GM19467 (cell line): ENCODE results near the gene GRID2.
"Not testable (repeated sequence)": the region's sequence is repeated elsewhere in the genome, so short reads cannot be mapped to it uniquely, and the experiment has no call there.

ENCODE experiments used
- ATAC-seq: cut with Tn5 transposase; IDR thresholded peaks from one replicate; pipeline ENCODE4 v1.9.1; 2021; ENCODE audit warnings: mild to moderate bottlenecking, moderate library complexity; ENCODE audit not compliant: unreplicated experiment

The GRID2 gene

DNA sequence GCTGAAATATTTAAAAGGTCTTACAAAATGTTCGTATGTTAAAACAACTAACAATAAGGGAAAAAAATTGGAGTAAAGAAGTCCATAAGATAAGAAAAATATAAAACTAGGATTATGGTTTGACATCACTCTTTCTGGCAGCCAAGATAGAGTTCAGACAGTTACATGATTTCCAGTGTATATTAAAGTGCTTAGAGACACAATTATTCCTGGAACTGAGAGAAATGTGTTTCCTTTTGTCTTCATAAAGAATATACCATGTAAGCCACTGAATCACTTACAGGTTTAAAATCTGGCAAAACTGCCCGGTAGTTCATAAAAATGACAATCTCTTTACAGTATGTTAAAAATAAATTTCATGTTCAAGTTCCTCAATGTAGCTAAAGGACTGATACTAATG is 986.1 kb downstream of the GRID2 start:
- ATAC-seq: no peak

DNA sequence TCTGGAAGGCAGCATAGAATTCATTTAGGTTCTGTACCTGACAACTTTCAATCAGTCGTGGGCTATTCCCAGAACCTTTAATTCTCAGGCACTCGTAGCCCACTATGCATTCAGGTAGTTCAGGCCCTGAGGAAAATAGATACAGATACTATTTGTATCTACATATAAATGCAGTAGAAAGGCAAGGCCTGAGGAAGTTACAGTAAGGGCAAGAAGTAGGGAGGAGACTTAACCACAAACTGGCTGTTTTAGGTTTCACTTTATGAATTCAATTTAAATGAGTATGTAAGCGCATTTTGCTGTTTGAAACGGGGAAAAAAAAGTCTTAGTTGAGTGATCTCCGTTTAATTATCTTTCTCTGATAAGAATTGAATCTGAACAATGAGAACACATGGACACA is 995.4 kb downstream of the GRID2 start:
- no peak for ATAC-seq

DNA sequence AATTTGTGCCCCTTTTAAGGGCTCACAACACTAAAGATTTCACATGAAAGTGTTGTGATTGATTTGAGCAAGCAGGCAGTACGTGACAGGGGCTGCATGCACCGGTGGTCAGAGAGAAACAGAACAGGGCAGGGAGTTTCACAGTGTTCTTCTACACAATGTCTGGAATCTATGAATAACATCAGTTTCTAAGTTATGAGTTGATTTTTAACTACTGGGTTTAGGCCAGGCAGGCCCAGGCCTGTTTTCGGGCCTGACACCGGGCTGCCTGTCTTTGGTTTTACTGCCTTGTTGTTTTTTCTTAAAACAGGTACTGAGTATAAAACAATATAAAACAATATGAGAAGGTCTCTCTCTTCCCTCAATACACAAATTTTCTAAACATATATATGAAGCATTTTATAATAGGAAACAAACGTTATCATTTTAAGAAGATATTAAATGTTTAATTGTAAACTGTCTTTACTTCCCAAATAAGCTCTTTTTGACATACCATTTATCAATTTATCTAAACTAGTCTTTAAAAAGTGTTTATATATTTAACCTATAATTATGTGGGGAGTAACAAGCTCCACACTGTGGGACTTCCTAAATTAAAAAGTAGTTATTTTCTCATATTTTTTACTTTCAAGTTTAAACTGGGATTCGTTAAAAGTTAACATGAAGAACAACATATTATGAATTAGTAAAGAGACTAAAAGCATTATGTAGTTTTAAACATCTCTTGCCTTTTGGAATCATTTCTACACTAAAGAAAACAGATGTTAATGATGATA is 997.2 kb downstream of the GRID2 start:
- ATAC-seq: not testable (repeated sequence)

- ATAC-seq: no peak
Measured at GRCh38 chr4:93302310-93302709, 998.5 kb downstream of the GRID2 start.

GRCh38 chr4:93303440-93303839 is 999.7 kb downstream of the GRID2 start:
- no peak for ATAC-seq

DNA sequence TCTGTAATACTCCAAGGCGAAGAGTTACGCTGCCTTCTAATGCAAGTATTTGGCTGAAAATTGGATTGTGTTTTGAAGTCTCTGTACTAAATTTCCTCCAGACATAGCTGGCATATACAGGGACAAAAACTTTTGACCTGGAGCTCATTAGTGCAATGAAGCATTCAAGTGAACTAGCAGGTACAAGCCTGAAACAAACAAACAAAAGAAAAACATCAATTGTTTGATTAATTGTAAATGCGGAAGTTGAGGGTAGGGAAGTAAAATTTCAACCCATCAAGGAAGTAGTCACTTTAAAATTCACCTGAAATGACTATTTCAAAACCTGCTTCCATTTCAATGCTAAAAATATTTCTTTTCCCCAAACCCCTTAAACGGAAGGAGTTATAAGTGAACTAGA is 1008.5 kb downstream of the GRID2 start:
- no peak for ATAC-seq

DNA sequence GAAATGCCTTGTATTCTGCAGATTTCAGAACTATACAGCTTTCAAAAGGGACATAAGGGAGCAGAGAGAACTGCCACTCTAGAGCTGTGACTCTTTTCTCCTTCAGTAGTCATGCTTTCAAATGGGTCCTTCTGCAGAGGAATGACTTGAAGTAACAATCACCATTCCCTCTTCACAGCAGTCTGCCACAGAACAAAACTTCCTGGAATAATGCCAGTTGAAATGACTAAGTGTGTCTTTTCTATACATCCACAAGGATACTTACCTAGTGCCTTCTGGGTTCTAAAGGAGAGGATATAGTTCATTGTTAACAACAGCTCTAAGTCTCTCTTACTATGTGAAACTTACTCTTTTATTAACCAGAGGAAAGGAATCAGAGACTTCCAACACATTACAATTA is 1009.4 kb downstream of the GRID2 start:
- ATAC-seq: no peak

DNA sequence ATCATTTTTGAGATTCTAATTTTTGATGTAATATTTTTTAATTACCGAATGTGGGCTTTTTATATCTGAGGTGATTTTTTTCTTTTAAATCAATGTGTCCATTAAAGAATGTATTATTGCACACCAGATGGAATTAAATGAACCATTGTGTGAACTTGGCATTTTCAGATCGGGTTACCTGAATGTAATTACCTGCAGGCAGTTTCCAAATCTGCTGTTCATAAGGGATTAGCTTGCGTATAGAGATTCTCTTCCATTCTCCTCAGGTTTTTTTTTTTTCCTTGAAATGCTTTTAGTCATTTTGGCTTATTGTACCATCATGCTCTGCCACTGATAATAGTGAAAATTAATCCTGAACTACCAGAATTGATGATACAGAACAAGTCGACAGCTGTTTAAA is 1013.3 kb downstream of the GRID2 start:
- no peak for ATAC-seq

DNA sequence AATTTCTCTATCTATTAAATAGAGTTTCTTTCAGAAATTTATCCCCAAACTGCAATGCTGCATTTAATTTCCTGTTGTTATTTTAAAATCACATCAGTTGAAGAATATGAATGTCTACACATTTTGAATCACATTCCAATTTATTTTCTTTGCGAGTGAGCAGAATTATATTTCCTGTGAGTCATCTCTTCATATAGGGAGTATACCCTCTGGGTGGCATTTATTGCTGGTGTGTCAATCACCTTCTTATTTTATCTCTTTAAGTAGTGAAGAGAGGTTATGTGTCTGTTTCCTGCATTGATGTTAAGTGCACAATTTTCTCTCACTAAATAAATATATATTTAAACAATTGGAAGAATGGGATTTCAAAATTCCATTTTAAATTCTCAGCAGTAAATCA is 1013.8 kb downstream of the GRID2 start:
- no peak for ATAC-seq

- ATAC-seq: no peak
Measured at GRCh38 chr4:93319041-93319440, 1015.3 kb downstream of the GRID2 start.

DNA sequence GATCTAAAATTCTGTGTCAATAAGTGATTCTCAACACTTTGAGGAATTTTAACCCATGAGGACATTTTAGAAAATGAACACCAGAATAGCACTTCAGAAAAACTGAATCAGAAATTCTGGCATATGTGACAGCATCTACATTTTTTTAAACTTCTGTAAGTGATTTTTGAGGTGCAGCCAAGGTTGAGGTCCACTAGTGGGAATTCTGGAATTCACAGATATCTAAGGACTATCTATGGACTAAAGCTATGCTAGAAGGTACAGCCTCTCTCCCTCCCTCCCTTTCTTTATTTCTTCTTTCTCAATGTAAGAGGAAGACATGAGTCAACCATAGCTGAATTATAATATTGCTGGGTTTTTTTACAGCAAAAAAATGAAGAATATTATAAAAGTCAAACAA is 1016.6 kb downstream of the GRID2 start:
- no peak for ATAC-seq

DNA sequence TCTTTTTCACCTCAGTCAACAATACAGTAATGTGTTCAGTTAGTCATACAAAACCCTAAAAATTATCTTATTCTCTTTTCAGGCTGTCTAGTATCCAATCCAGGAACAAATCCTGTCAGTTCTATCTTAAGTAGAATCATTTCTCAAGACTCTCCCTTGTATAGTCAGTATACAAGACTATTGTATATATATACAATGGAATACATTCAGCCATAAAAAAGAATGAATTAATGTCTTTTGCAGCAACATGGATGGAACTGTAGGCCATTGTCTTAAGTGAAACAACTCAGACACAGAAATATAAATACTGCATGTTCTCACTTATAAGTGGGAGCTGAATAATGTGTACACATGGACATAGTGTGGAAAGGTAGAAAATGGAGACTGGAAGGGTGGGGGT is 1023.6 kb downstream of the GRID2 start:
- ATAC-seq: no peak

GRCh38 chr4:93334003-93334402 is 1030.2 kb downstream of the GRID2 start:
- ATAC-seq: peak; percentile 95

GRCh38 chr4:93337196-93337595 is 1033.4 kb downstream of the GRID2 start:
- no peak for ATAC-seq

GRCh38 chr4:93342738-93343137 is 1039.0 kb downstream of the GRID2 start:
- ATAC-seq: no peak

DNA sequence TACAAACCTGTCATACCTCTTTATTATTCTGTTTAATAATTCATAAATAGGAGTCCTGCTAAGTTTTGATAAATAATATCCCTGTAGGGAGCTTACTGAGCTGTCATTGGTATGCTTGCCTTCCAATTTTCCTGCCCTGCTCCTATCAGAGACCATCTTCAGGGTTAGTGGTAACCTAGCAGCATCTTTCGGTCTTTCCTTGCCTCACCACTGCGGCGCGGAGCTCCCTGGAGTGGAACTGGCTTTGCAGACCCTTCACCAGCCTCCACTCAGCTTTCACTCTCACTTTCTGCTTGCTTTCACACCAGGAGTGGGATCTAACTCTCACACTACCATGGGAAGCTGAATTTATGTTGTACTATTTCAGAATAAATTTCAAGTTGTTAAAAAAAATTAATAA is 1043.1 kb downstream of the GRID2 start:
- ATAC-seq: no peak

DNA sequence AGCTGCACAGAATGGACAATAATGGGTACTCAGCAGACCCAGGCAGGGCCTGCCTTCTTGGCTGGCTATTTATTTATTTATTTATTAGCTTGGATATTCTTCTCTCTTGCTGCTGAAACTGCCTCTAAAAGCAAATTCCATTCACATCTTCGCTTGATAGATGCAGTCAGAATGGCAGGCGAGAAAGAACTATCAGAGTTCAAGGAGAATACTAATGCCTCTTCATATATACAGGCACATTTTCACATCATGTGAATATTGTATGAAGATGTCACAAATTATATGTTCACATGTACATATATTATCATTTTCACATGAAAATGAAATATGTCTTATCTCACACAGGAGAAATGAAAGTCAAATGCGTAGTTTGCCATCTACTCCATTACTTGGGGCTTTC is 1045.1 kb downstream of the GRID2 start:
- no peak for ATAC-seq

DNA sequence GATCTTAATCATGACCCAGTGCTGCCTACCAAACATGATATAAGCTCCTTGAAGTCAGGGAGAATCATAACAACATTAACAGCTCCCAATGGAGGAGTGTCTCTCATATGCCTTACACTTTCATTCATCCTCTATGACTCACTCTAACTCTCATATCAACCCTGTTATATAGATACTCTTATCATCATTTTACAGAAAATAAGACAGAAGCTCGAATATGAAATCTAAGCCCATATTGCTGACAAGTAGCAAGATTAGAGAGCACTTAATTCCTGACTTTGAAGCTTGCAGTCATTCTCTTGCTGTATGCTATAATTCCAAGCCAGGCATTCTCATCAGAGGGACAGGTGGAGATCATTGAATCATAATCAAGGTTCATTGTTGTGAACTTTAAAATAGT is 1048.1 kb downstream of the GRID2 start:
- ATAC-seq: no peak

GRCh38 chr4:93355411-93355810 is 1051.6 kb downstream of the GRID2 start:
- no peak for ATAC-seq

- no peak for ATAC-seq
Measured at GRCh38 chr4:93359586-93359985, 1055.8 kb downstream of the GRID2 start.

DNA sequence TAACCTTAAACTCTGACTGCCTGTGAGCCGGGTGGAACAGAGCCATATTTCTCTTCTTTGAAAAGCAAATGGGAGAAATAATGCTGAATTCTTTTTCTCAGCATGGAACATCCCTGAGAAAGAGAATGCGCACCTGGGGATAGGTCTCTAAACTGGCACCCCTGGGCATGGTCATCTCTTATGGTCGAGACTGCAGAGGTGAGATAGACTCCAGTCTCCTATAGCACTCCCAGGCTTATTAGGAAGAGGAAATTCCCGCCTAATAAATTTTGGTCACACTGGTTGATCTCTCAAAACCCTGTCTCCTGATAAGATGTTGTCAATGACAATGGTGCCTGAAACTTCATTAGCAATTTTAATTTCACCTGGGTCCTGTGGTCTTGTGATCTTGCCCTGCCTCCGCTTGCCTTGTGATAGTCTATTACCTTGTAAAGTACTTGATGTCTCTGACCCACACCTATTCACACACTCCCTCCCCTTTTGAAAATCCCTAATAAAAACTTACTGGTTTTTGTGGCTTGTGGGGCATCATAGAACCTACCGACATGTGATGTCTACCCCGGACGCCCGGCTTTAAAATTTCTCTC is 1062.5 kb downstream of the GRID2 start:
- not testable (repeated sequence) for ATAC-seq

DNA sequence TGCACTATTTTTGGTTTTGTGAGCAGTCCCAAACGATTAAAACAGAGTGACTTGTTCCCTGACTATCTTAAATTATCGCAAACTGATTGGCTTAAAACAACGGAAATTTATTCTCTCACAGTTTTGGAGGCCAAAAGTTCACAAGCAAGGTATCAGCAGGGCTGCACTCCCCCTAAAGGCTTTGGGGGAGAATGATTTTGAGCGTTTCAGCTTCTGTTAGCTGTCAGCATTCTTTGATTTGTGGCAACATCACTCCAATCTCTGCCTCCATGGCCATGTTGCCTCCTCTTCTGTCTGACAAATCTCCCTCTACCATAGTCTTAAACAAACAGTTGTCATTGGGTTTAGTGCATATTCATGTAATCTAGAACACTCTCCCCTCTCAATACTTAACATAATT is 1065.2 kb downstream of the GRID2 start:
- no peak for ATAC-seq

- ATAC-seq: no peak
Measured at GRCh38 chr4:93370256-93370655, 1066.5 kb downstream of the GRID2 start.
